ENCODE data around the gene SOX13. TPM values are rescaled to one million over a fixed set of nuclear protein-coding genes. Genes with fewer than 3 reads are reported as not detected.

Gene SOX13
- polyA plus RNA-seq, 3 donors: 0.52 TPM; not detected in 2

DNA sequence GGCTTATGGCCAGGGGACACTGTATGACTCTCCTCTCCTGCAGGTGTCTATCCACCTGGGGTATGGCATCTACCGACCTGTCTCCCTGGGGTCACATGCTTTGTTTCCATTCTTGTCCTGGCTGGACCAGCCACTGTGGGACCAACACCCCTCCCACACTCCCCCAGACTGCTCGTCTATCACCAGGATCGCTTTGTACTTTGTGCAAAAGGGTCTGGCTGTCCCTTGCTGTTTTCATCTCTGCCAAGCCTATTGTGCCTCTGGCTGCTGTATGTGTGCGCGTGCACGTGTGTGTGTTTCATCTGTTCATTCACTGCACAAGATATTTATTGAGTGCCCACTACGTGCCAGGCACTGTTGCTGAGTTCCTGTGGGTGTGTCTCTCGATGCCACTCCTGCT lies 53.5 kb downstream of the SOX13 start:
- no peaks in the 10 kb centered on the region for H3K9me3 ChIP-seq (replicated peaks in 1 of 2; ENCODE audit: control insufficient read depth in 1 of 2, insufficient read depth in 1 of 2, low read length in 2 of 2)
- no peaks in the 10 kb centered on the region for H4K20me1 ChIP-seq (ENCODE audit: insufficient read depth, low read length)
- peaks cover 7 to 8% of the 10 kb centered on the region in 2 donors for H3K4me1 ChIP-seq (ENCODE audit: control insufficient read depth in 1 of 2, insufficient read depth in 2 of 2, low read length in 2 of 2)
- H3K27me3 Mint-ChIP-seq (ENCODE audit: low read depth in 3 of 3): peaks cover 2 to 7% (median 6%) of the 10 kb centered on the region in 3 donors
- no peaks in the 10 kb centered on the region for H3K36me3 ChIP-seq (replicated peaks in 1 of 2; ENCODE audit: control insufficient read depth in 1 of 2, insufficient read depth in 2 of 2, low read length in 2 of 2)
- no peak overlapping the region for H3K4me3 ChIP-seq (replicated peaks in 1 of 3; ENCODE audit: low read depth in 2 of 3, low read length in 3 of 3)
- intact Hi-C loops (cut with micrococcal nuclease): loop anchor here in 1 of 2 donors (5.0 kb wide), 1 partner anchor 264 kb away; the partner anchor contains the start of gene SNRPE
- H3K4me2 ChIP-seq (replicated peaks; ENCODE audit: extremely low read depth, low read length, poor library complexity, severe bottlenecking): no peak overlapping the region
- no peak overlapping the region for H2AFZ ChIP-seq (ENCODE audit: insufficient read depth, low read depth, low read length, poor library complexity, severe bottlenecking)
- TF ChIP-seq, protein P1, sequence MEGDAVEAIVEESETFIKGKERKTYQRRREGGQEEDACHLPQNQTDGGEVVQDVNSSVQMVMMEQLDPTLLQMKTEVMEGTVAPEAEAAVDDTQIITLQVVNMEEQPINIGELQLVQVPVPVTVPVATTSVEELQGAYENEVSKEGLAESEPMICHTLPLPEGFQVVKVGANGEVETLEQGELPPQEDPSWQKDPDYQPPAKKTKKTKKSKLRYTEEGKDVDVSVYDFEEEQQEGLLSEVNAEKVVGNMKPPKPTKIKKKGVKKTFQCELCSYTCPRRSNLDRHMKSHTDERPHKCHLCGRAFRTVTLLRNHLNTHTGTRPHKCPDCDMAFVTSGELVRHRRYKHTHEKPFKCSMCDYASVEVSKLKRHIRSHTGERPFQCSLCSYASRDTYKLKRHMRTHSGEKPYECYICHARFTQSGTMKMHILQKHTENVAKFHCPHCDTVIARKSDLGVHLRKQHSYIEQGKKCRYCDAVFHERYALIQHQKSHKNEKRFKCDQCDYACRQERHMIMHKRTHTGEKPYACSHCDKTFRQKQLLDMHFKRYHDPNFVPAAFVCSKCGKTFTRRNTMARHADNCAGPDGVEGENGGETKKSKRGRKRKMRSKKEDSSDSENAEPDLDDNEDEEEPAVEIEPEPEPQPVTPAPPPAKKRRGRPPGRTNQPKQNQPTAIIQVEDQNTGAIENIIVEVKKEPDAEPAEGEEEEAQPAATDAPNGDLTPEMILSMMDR (IDR thresholded peaks at IDR 0.05): no peak
- H3K79me2 ChIP-seq (ENCODE audit: insufficient read depth, low read length): no peaks in the 10 kb centered on the region
- no peaks in the 10 kb centered on the region for H3K36me3 Mint-ChIP-seq
- 94% methylated on average over 8 of the region's 8 CpGs for WGBS (ENCODE audit: insufficient coverage)
- peak overlapping the region in 1 of 7 donors; percentile 17 for H3K27ac Mint-ChIP-seq
- no peak overlapping the region for H3K9ac ChIP-seq (ENCODE audit: insufficient read depth, low read length, poor library complexity, severe bottlenecking)
- no peaks in the 10 kb centered on the region for H3K27me3 ChIP-seq (ENCODE audit: control insufficient read depth in 2 of 2, insufficient read depth in 2 of 2, low read length in 2 of 2)
- peaks cover 8% of the 10 kb centered on the region for H3K4me1 Mint-ChIP-seq
- no peaks in the 10 kb centered on the region for H3K9me3 Mint-ChIP-seq
- H3K27ac ChIP-seq (ENCODE audit: low read depth in 1 of 2, low read length in 2 of 2): no peak overlapping the region
- H3K4me3 Mint-ChIP-seq: no peak overlapping the region
- no peak for DNase-seq

DNA sequence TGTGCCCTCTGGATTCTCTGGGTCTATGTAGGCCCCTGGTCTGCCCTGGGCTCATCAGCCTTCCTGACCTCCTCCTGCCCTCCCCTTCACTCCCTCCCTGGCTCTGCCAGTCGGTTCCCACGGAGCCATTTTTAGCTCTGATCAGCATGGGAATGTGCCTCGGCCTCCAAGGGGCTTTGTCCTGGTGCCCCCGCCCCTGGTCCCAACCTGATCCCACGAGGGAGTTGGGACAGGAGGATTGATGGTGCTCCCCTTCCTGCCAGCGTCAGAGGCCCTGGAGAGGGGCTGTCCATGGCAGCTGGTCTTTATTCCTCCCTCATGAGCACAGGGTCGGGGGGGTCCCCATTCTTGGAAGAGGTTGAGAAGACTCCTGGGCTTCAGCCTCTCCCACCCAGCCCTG lies 54.0 kb downstream of the SOX13 start:
- no peak for DNase-seq
- TF ChIP-seq, protein P1 (IDR thresholded peaks at IDR 0.05): no peak
- no peak overlapping the region for H3K27ac Mint-ChIP-seq
- Histone ChIP-seq H3K27me3 (ENCODE audit: control insufficient read depth in 2 of 2, insufficient read depth in 2 of 2, low read length in 2 of 2) (no peaks in the 10 kb centered on the region), H3K9ac (ENCODE audit: insufficient read depth, low read length, poor library complexity, severe bottlenecking) (no peak overlapping the region), H3K4me1 (ENCODE audit: control insufficient read depth in 1 of 2, insufficient read depth in 2 of 2, low read length in 2 of 2) (peaks cover 7 to 8% of the 10 kb centered on the region in 2 donors), H3K27ac (ENCODE audit: low read depth in 1 of 2, low read length in 2 of 2) (no peak overlapping the region), H3K9me3 (replicated peaks in 1 of 2; ENCODE audit: control insufficient read depth in 1 of 2, insufficient read depth in 1 of 2, low read length in 2 of 2) (no peaks in the 10 kb centered on the region), H3K36me3 (replicated peaks in 1 of 2; ENCODE audit: control insufficient read depth in 1 of 2, insufficient read depth in 2 of 2, low read length in 2 of 2) (no peaks in the 10 kb centered on the region), H3K79me2 (ENCODE audit: insufficient read depth, low read length) (no peaks in the 10 kb centered on the region), H3K4me3 (replicated peaks in 1 of 3; ENCODE audit: low read depth in 2 of 3, low read length in 3 of 3) (no peak overlapping the region), H3K4me2 (replicated peaks; ENCODE audit: extremely low read depth, low read length, poor library complexity, severe bottlenecking) (no peak overlapping the region), H2AFZ (ENCODE audit: insufficient read depth, low read depth, low read length, poor library complexity, severe bottlenecking) (no peak overlapping the region), H4K20me1 (ENCODE audit: insufficient read depth, low read length) (no peaks in the 10 kb centered on the region)
- WGBS (ENCODE audit: insufficient coverage): 100% methylated on average over 1 of the region's 7 CpGs
- peaks cover 2 to 7% (median 7%) of the 10 kb centered on the region in 3 donors for H3K27me3 Mint-ChIP-seq (ENCODE audit: low read depth in 3 of 3)
- no peak overlapping the region for H3K4me3 Mint-ChIP-seq
- intact Hi-C loops (cut with micrococcal nuclease): loop anchor here in 1 of 2 donors (5.0 kb wide), 1 partner anchor 265 kb away; the partner anchor contains the start of gene SNRPE
- no peaks in the 10 kb centered on the region for H3K36me3 Mint-ChIP-seq
- H3K4me1 Mint-ChIP-seq: peaks cover 8% of the 10 kb centered on the region
- no peaks in the 10 kb centered on the region for H3K9me3 Mint-ChIP-seq

Measured in CD14-positive monocyte (primary cell).